MM.1S (cell line): ENCODE data around the gene MYOF.

Source experiments
- CTCF ChIP-seq: fragments of 300-600 bp; sonication (generic); IDR thresholded peaks from 2 replicates; pipeline ENCODE4 v1.5.1; 2016; ENCODE audit warnings: antibody characterized with exemption, low read length, mixed read lengths
- EZH2 ChIP-seq: fragments of 300-600 bp; sonication (generic); optimal IDR thresholded peaks from 2 replicates; pipeline ENCODE3; 2017; ENCODE audit warnings: low read depth, mild to moderate bottlenecking, antibody characterized with exemption, low read length, mixed read lengths
- EZH2phosphoT487 ChIP-seq: fragments of 300-600 bp; sonication (generic); IDR thresholded peaks from 2 replicates; pipeline ENCODE4 v1.6.1; 2018; ENCODE audit warnings: antibody characterized with exemption, low read length

GRCh38 chr10:93290661-93291354 lies 191.3 kb downstream of the MYOF start:
- TF ChIP-seq CTCF (no peak), EZH2phosphoT487 (no peak), EZH2 (no peak)
